GM19324 (cell line): Measurements from ENCODE around the gene LCP1.
"Not testable (repeated sequence)": the region's sequence is repeated elsewhere in the genome, so short reads cannot be mapped to it uniquely, and the experiment has no call there.

ENCODE experiments used
- ATAC-seq: cut with Tn5 transposase; IDR thresholded peaks from one replicate; pipeline ENCODE4 v1.9.1; 2021; ENCODE audit warnings: mild to moderate bottlenecking, moderate library complexity; ENCODE audit not compliant: unreplicated experiment, low FRiP score

The LCP1 gene, protein sequence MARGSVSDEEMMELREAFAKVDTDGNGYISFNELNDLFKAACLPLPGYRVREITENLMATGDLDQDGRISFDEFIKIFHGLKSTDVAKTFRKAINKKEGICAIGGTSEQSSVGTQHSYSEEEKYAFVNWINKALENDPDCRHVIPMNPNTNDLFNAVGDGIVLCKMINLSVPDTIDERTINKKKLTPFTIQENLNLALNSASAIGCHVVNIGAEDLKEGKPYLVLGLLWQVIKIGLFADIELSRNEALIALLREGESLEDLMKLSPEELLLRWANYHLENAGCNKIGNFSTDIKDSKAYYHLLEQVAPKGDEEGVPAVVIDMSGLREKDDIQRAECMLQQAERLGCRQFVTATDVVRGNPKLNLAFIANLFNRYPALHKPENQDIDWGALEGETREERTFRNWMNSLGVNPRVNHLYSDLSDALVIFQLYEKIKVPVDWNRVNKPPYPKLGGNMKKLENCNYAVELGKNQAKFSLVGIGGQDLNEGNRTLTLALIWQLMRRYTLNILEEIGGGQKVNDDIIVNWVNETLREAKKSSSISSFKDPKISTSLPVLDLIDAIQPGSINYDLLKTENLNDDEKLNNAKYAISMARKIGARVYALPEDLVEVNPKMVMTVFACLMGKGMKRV

DNA sequence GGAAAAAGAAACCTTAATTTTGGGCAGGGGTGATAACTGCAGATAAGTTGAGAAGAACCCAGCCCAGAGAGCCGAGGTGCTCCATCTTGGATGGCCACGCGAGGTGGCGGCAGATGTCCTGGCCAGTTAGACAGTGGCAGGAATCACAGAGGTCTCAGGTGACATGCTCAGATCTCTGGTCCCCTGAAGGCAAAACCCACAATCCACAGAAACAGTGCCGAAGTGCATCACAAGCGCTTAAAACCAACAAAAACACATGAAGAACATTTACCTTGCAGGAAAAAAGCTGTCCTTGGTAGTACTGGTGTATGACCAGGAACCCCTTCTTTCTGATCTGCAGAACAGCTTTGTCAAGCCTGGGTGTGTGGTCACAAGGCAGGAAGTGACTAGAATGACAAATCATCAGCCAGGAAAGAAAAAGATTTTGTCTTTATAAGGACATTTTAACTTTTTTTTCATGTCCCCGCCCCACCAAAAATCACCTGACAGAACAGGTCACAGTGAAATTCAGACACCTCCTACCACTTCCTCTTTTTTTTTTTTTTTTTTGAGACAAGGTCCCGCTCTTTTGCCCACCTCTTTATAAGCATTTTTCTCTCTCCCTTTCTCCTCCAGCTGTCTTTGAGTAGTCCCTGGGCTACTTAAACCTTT is at the start of gene LCP1:
LCP1 (minus strand) TSS at position 338 of the 651 bp plus-strand sequence. CDS start 22,515 bp downstream, outside the sequence.
- peak; percentile 59 for ATAC-seq

DNA sequence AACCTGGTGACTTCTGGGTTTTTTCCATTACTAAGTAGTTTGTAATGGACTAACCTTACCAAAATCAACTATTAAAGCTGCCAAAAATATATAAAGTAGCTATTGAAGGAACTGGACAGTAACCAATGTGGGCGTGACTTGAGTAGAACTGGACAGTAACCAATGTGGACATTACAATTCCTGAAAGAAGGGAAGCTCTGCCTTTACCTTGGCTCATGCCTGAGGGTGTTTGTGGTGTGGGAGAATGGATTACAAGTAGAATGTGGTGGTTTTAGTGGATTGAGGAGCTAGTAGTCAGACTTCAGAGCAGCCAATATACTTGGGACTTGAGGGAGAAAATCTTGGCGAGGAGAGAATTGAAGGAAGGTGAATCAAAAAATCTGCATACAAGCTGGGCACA is 47.3 kb upstream of the LCP1 start:
- no peak for ATAC-seq

DNA sequence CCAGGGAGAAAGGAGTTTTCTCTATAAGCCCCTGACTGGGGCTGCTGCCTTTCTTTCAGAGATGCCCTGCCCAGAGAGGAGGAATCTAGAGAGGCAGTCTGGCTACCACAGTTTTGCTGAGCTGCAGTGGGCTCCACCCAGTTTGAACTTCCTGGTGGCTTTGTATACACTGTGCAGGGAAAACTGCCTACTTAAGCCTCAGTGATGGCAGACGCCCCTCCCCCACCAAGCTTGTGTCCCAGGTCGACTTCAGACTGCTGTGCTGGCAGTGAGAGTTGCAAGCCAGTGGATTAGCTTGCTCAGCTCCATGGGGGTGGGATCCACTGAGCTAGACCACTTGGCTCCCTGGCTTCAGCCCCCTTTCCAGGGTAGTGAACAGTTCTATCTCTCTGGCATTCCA is 38.3 kb upstream of the LCP1 start:
- ATAC-seq, result not testable (repeated sequence)

GRCh38 chr13:46214741-46215140 is 32.8 kb upstream of the LCP1 start:
- not testable (repeated sequence) for ATAC-seq

DNA sequence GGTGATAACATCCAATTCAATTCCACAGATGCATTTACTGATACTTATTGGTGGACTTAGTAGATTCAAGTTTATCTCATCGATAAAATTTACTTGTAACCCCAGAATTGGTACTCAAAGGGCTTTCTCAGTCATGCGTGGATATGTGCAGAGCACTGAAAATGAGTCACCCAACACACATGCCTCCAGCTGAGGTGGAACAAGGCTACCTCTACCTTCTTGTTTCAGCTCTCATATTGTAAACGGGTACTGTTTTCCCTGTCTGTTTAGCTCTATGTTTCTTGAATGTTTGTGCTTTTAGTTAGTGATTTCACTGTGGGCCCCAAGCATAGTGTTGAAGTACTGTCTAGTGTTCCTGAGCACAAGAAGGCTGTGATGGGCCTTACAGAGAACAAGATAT is 31.3 kb upstream of the LCP1 start:
- ATAC-seq, result no peak

GRCh38 chr13:46211483-46212351 is 29.7 kb upstream of the LCP1 start, which contains the start of gene LRRC63:
LRRC63 (plus strand) TSS chr13:46211928; CDS start chr13:46213035, 1,107 bp downstream.
- ATAC-seq, result peak; percentile 97

GRCh38 chr13:46211116-46211482 is 29.1 kb upstream of the LCP1 start:
- no peak for ATAC-seq

- ATAC-seq, result no peak
Measured at GRCh38 chr13:46210362-46211083, 28.5 kb upstream of the LCP1 start.

GRCh38 chr13:46207828-46208227 is 25.9 kb upstream of the LCP1 start:
- no peak for ATAC-seq

GRCh38 chr13:46206143-46206542 is 24.2 kb upstream of the LCP1 start:
- no peak for ATAC-seq

GRCh38 chr13:46202966-46203365 is 21.0 kb upstream of the LCP1 start:
- ATAC-seq, result no peak

DNA sequence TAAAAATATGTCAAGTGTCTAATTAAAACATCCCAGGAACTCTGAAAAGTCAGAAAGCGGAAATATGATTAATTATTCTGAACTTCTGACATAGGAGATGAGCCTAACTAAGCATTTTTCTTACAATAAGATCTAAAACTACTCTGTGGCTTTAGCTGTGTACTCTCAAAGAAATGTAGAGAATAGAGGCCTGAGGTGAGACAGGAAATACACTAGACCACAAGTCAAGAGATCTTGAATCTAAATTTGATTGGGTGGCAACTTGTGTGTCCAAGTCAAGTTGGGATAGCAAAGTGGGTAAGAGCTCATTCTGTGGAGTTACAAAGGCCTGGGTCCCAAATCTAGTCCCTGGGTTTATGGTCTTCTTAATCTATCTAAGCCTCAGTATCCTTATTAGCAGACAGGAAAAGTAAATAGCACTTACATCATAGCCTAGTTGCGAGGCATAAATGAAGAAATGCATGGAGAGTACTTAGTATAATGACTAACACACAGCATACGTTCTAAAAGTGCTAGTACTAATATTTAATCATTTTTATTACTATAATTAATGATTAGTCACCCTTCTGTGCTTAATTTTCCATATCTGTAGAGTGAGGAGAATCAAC is 20.3 kb upstream of the LCP1 start:
- no peak for ATAC-seq

DNA sequence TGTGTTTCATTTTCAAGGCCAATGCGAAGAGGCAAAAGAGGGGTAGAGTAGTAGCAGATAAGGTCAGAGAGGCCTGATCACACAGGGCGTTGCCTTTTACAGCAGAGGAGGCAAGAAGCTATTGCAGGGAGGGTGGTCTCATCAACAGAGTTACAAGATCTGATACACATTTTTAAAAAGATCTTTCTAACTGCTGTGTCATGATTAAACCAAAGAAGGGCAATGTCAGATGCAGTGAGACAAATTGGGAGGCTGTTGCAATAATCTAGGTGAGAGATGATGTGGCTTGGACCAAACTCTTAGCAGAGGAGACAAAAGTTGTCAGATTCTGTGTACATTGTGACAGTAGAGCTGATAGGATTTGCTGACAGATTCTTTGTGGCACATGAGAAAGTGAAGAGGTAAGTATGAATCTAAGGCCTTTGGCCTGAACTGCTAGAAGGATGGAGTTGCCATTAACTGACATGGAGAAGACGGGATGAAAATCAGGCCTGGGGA is 16.8 kb upstream of the LCP1 start:
- no peak for ATAC-seq

DNA sequence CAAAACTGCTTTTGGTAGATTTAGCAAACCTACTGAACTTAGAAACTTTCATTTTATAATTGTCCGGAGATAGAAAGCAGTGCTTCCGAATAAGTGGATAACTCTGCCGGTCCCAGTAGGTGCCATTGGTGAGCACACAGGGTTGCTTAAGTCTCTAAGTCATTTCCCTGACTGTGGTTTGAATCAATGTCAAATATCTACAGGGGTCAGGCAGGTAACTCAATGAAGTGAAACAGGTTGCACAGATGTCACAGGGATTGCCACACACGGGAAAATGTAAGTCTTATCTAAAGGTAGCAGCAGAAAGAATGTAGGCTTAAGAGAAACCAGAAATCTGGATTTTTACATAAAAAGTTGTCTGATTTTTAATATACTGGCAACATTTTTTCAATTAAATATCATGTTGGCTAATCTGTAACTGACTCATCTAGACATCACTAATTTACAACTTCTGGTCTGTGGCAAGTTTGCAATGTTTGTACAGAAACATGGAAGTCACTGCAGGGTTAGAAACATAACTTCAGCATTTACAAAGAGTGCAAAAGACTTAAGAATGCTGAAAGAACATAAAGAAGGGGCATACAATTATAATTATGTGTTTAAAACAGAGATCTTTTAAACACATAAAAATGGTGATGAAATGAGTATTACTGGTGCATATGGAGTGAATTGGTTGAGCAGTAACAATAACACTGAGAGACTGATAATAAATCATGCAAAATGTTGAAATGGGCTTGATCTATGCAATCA is 15.5 kb upstream of the LCP1 start:
- no peak for ATAC-seq

DNA sequence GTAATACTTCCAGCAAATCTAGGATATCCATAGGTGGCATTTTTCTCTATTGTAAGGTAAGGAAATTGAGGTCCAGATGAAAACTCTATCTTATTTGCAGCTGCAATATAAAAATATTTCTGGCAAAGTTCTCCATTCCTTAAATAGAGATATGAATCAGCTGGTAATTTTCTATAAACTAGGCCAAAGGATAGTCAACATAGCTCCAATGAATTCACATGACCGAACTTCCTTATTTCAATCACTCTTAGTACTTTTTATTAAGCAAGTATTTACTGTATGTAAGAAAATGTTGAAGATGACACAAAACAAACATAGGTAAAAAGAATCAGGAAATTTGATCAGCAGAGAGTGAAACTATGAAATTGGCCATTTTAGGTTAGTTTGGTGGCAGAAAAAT is 13.0 kb upstream of the LCP1 start:
- no peak for ATAC-seq

DNA sequence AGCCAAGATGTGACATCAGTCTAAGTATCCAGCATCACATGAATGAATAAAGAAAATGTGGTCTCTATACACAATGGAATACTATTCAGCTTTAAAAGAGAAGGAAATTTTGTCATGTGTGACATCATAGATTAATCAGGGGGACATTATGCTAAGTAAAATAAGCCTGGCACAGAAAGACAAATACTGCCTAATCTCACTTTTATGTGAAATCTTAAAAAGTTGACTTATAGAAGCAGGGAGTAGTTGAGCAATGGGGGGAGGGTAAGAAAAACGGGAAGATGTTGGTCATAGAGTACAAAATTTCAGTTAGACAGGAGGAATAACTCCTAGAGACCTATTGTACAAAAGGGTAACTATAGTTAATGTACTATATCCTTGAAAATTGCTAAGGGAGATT is 10.4 kb upstream of the LCP1 start:
- ATAC-seq, result no peak

DNA sequence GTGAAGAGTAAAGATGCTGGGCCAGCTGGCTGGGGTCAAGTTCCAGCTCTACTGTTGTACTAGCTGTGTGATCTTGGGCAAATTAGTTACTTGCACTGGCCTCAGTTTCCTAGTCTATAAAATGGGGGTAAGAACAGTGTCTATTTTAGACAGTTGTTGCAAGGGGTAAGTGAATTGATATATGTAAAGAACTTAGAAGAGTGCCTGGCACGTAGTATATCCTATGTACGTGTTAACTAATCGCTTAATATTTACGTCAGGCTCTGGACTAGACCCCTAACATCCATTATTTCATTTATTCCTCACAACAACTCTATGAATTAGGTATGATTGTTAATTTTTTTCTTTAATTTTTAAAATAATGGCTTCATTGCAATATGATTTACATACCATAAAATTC is 3.7 kb upstream of the LCP1 start:
- ATAC-seq, result no peak

DNA sequence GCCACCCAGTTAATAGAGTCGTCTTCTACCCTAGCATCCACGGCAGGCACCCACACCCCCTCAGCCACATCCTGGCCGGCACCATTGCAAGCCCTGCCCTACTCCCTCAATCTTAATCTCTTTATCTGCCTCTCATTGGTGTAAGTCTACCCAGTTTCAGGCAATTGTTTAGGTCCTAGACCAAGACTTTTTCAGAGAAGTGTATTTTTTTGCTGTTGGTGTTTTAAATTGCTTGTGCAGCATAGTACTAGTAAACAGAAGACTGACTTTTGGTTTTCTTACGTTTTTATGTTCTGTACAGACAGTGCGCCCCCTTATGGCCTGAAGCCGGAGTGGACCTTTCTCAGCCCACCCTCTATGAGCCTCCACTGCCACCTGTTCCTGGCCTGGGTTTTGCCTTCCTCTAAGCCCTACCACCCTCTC is 2.3 kb upstream of the LCP1 start:
- peak; percentile 48 for ATAC-seq
